DMS79 (cell line): ENCODE measurements around the gene DLGAP4.
"Not testable (repeated sequence)": the region's sequence is repeated elsewhere in the genome, so short reads cannot be mapped to it uniquely, and the experiment has no call there.

Source experiments
- DNase-seq: peaks from one replicate; lab custom pipeline; 2025; lab: John Stamatoyannopoulos, UW

Gene DLGAP4

GRCh38 chr20:36454698-36455427 is 148.7 kb downstream of the DLGAP4 start:
- no peak for DNase-seq

GRCh38 chr20:36455972-36456625 is 150.0 kb downstream of the DLGAP4 start:
- DNase-seq = no peak

- DNase-seq = peak; percentile 64
These were observed 154.8 kb downstream of the DLGAP4 start for GRCh38 chr20:36460648-36461599.

GRCh38 chr20:36461600-36462439 is 155.7 kb downstream of the DLGAP4 start:
- DNase-seq = no peak

GRCh38 chr20:36462440-36463211 is 156.5 kb downstream of the DLGAP4 start:
- DNase-seq = no peak

GRCh38 chr20:36463212-36464061 is 157.3 kb downstream of the DLGAP4 start:
- DNase-seq = no peak

- no peak for DNase-seq
These were observed 159.3 kb downstream of the DLGAP4 start for GRCh38 chr20:36465109-36466080.

GRCh38 chr20:36466089-36466488 is 159.9 kb downstream of the DLGAP4 start:
- DNase-seq = no peak

- peak; percentile 72 for DNase-seq
These were observed 161.2 kb downstream of the DLGAP4 start for GRCh38 chr20:36467076-36467999.

GRCh38 chr20:36468149-36469000 is 162.2 kb downstream of the DLGAP4 start:
- no peak for DNase-seq

- DNase-seq = no peak
These were observed 163.8 kb downstream of the DLGAP4 start for GRCh38 chr20:36469973-36470372.

- no peak for DNase-seq
These were observed 165.9 kb downstream of the DLGAP4 start for GRCh38 chr20:36471885-36472636.

- no peak for DNase-seq
These were observed 166.5 kb downstream of the DLGAP4 start for GRCh38 chr20:36472637-36473090.

- DNase-seq = no peak
These were observed 167.0 kb downstream of the DLGAP4 start for GRCh38 chr20:36473164-36473563.

GRCh38 chr20:36474563-36474962 is 168.4 kb downstream of the DLGAP4 start:
- no peak for DNase-seq

- not testable (repeated sequence) for DNase-seq
These were observed 168.9 kb downstream of the DLGAP4 start for GRCh38 chr20:36475054-36475453.
